BE2C (cell line): Measurements from ENCODE around the gene DUS2.

Experiments
- DNase-seq: peaks from one replicate; pipeline ENCODE4 v3.0.0-alpha.2; 2020
- H3K27me3 ChIP-seq: fragments of 250-450 bp; sonication (Bioruptor Pico); 2 replicates; pipeline ENCODE4 v1.5.1; 2020; ENCODE audit warnings: mild to moderate bottlenecking
- H3K36me3 ChIP-seq: fragments of 250-450 bp; sonication (Bioruptor Pico); 2 replicates; pipeline ENCODE4 v1.5.1; 2020; ENCODE audit warnings: mild to moderate bottlenecking
- H3K4me1 ChIP-seq: fragments of 250-450 bp; sonication (Bioruptor Pico); 2 replicates; pipeline ENCODE4 v1.5.1; 2020
- H3K4me3 ChIP-seq: 2 replicates; pipeline ENCODE4 v1.5.1; 2011; ENCODE audit warnings: low read depth, low read length
- H3K9me3 ChIP-seq: fragments of 250-450 bp; sonication (Bioruptor Pico); 2 replicates; pipeline ENCODE4 v1.5.1; 2020
- CTCF ChIP-seq: IDR thresholded peaks from 2 replicates; pipeline ENCODE4 v1.5.1; 2012; ENCODE audit warnings: mild to moderate bottlenecking, low read depth, low read length

Gene DUS2

GRCh38 chr16:68055395-68055794 is 32.3 kb downstream of the DUS2 start:
- DNase-seq = no peak
- Histone ChIP-seq H3K4me1 (no peaks in the 10 kb centered on the region), H3K9me3 (no peaks in the 10 kb centered on the region), H3K36me3 (peaks cover 33% of the 10 kb centered on the region), H3K27me3 (no peaks in the 10 kb centered on the region), H3K4me3 (no peak overlapping the region)
- no peak for TF ChIP-seq CTCF

- Histone ChIP-seq H3K36me3 (peaks cover 33% of the 10 kb centered on the region), H3K4me1 (no peaks in the 10 kb centered on the region), H3K9me3 (no peaks in the 10 kb centered on the region), H3K4me3 (no peak overlapping the region), H3K27me3 (no peaks in the 10 kb centered on the region)
- no peak for TF ChIP-seq CTCF
- no peak for DNase-seq
These were observed 36.7 kb downstream of the DUS2 start for GRCh38 chr16:68059804-68060203.

- Histone ChIP-seq H3K36me3 (peaks cover 25% of the 10 kb centered on the region), H3K4me1 (no peaks in the 10 kb centered on the region), H3K27me3 (no peaks in the 10 kb centered on the region), H3K4me3 (no peak overlapping the region), H3K9me3 (no peaks in the 10 kb centered on the region)
- TF ChIP-seq CTCF = no peak
- no peak for DNase-seq
These were observed 38.3 kb downstream of the DUS2 start for GRCh38 chr16:68061396-68061795.

- Histone ChIP-seq H3K9me3 (no peaks in the 10 kb centered on the region), H3K27me3 (no peaks in the 10 kb centered on the region), H3K4me3 (no peak overlapping the region), H3K36me3 (peaks cover 26% of the 10 kb centered on the region), H3K4me1 (no peaks in the 10 kb centered on the region)
- DNase-seq = no peak
- no peak for TF ChIP-seq CTCF
These were observed 39.9 kb downstream of the DUS2 start for GRCh38 chr16:68062910-68063393.

GRCh38 chr16:68064791-68065365 is 41.8 kb downstream of the DUS2 start:
- H3K36me3 ChIP-seq = peaks cover 29% of the 10 kb centered on the region
- TF ChIP-seq CTCF = peak; percentile 95
- H3K4me3 ChIP-seq = no peak overlapping the region
- no peaks in the 10 kb centered on the region for H3K4me1 ChIP-seq
- H3K9me3 ChIP-seq = no peaks in the 10 kb centered on the region
- DNase-seq = peak; percentile 81
- no peaks in the 10 kb centered on the region for H3K27me3 ChIP-seq

- DNase-seq = no peak
- Histone ChIP-seq H3K4me3 (no peak overlapping the region), H3K4me1 (no peaks in the 10 kb centered on the region), H3K27me3 (no peaks in the 10 kb centered on the region), H3K36me3 (peaks cover 27% of the 10 kb centered on the region), H3K9me3 (no peaks in the 10 kb centered on the region)
- no peak for TF ChIP-seq CTCF
These were observed 42.7 kb downstream of the DUS2 start for GRCh38 chr16:68065716-68066305.
